HG03558 (cell line): ENCODE results near the gene CHST15.

Experiments
- ATAC-seq: cut with Tn5 transposase; IDR thresholded peaks from one replicate; pipeline ENCODE4 v1.9.1; 2021; ENCODE audit warnings: moderate number of reproducible peaks; ENCODE audit not compliant: unreplicated experiment; ENCODE audit errors: extremely low read depth

The CHST15 gene

DNA sequence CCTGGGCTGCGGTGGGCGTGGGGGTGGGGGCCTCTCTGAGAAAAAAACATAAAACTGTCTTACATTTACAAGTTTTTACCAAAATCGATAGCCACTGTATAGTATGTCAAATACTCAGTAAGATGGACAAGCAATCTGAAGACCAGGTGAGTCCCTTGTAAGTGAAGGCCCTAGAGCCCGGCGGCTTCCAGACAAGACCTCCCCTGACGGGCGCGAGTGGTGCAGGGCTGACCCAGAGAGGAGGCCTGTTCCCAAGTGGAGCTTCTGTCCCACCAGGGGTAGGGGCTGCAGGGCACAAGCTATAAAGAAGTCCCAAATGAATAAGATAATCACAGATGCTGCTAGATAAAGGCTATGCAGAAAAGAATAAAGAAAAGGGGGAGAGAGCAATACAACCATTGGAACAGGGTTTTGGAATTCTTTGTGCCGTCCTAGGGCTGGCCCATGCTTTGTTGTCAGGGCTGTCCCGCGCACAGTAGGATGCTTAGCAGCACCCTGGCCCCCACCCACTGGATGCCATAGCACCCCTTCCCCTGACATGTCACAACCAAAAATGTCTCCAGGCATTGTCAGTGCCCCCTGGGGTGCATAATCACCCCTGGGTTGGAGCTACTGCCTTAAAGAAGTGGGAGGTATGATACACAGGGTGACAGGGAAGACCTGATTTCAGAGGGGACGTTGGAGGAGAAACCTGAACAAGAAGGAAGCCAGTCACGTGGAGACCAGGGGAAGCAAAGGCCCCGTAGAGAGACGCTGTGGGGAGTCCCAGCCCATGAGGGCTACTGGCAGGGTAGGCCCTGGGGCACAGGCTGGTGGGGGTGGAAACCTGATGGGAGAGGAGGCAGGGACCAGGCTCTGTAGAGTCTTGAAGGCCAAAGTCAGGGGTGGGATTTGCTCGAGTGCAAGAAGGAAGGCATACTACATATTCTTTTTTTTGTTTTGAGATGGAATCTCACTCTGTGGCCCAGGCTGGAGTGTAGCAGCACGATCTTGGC is 43.1 kb downstream of the CHST15 start:
- no peak for ATAC-seq

GRCh38 chr10:124049484-124049883 is 43.9 kb downstream of the CHST15 start:
- ATAC-seq: no peak

DNA sequence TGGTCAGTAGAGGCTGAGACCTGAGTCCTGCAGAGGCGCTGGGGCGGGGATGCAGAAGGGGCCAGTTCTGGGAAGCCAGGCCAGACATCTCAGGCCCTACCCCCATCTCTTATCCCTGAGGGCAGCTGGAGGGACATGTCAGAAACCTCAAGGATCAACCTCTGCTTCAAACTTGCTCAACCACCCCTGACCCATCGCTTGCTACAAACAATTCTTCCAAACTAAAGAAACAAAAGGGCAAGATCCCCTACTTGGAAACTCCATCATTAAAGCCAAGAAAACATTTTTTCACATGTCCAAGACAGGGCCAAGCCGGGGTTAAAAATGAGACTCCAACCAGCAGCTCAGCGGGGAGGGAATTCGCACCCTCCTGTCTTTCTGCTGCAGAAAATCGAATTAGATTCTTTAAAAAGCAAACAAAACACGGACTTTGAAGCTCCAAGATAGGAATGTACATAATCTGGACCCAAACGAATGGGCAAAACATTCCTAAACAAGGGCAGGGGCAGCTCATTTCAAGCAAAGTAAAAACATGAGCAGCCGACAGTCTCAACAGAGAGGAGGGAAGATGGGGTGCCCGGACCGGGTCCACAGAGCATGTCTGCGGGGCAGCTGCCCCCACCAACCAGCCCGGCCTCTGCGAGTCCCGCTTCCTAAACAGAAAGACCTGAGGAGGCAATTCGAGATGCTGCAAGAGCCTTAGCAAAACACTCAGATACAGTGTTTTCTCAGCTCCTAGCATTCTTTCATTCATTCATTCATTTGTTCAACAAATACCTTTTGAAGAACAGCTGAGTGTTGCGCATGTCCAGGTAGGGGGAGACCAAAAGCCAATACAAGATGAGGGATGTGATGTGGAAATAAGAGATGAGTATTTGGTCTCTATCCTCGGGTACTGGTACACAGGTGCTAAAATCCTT is 44.8 kb downstream of the CHST15 start:
- ATAC-seq: no peak

- ATAC-seq: no peak
Observed at GRCh38 chr10:124047427-124048152, 45.8 kb downstream of the CHST15 start.

DNA sequence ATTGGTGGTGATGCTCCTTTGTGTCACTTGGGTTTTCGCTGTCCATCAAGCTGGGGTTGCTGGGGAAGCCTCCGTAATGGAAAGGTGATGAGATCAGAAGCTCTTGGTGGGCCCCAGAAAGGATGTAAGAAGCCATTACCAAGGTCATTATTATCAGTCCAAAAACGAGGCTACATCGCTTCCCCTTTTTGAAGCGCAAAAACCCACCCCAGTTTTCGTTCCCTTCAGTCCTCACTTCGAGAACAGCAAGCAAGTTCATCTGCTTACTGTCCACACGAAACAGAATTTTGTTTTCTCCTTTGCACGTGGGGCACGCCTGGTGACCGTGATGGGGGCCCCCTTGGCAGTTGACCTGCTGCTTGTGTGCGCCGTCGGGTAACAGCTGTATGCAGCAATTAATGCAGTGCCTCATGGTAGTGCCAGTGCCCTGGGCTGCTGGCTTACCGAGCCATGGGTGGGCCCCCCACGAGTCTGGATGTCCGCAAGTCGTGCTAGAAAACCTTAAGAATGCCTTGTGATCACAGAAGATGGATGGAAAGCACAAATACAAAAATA is 47.5 kb downstream of the CHST15 start:
- no peak for ATAC-seq

- no peak for ATAC-seq
Observed at GRCh38 chr10:124045276-124045675, 48.1 kb downstream of the CHST15 start.

DNA sequence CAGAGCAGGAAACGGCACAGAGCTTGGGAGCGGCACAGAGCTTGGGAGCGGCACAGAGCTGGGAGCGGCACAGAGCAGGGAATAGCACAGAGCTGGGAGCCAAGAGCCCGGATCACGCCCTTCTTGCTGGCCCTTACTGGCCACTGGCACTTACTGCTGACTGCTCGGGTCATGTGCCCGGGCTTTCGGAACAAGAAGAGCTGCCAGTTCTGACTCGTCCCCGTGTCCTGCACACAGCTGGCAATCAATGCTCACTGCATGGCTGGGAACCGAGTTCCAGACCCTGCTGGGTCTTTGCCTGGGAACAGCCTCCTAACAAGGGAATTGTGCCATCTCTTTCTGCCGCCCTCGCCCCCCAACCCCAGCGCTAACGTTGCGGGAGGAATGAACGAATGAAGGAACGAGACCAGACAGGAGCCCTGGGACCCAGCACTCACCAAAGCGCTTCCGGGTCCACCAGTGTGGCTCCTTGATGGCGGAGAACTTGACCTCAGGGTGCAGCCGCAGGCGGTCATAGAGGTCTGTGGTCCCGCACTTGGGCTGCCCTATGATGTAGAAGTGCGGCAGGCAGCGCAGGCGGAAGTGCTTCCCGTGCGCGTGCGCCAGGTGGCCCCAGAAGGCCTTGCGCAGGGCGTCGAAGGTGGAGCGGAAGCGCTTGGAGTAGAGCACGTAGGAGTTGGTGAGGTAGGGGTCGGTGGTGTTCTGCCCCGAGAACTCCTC is 49.1 kb downstream of the CHST15 start:
- ATAC-seq: no peak

GRCh38 chr10:124043310-124044142 is 49.9 kb downstream of the CHST15 start:
- ATAC-seq: peak; percentile 65

- no peak for ATAC-seq
Observed at GRCh38 chr10:124042656-124043309, 50.6 kb downstream of the CHST15 start.

DNA sequence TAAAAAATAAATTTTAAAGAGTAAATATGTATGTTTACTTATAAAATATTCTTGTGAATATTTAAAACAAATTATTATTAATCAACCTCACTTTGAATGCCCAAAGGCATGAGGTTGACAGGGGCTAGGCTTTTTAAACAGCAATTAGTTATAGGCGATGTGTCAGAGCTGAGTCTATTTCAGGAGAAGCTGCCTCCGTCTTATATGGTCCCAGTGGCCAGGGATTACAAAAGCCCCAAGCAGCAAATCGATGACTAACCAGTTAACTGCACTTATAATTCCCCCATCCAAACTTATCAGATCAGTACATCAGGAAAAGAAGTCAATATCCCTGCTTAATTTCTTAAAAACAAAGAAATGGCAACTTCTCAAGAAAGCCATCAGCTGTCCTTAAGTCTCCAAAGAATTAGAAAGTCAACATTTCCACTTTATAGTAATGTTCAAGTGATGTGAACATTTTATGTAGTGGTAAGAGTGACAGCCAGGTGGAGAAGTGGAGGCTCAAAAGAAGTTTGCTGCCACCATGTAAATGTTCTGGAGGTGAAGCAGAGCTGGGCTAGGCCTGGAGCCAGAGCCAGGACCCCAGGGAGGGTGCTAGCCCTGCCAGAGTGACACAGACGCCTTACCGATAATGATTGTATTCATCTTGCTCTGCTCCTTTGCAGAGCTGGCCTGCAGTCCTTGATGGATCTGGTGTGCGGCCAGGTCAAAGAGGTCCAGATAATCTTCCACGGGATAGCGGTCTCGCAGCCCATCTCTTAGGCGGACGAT is 51.5 kb downstream of the CHST15 start:
- no peak for ATAC-seq

DNA sequence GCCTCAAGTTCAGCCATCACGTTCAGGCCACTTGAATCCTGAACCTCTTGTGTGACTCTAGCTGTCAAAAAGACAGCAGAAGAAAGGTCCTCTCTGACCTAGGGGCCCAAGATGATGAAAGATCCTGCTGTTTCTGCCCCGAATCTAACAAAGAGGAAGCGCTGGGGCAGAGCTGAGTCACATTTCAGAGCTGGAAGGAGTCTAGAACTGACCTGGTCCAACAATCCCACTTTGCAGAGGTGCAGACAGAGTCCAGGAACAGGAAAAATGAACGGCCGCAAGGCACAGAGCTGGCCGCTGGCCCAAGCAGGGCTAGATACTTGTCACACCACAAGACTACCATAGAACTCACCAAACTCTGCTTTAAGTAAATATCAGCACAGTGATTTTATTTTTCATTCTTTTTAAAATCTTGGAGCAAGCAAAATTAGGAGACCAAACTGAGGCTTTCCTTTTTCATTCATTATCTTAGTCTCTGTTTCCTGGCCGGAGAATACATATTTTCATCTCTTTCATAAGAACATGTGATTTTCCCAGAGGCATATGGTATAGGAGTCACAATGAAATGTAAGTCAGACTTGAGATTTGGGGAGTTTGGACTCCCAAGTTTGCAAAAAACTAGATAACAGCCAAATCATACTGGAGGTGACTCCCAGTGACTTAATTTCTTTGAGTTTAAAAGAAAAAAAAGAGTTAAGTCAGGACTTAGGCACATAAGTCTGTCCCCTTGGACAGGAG is 52.8 kb downstream of the CHST15 start:
- no peak for ATAC-seq

DNA sequence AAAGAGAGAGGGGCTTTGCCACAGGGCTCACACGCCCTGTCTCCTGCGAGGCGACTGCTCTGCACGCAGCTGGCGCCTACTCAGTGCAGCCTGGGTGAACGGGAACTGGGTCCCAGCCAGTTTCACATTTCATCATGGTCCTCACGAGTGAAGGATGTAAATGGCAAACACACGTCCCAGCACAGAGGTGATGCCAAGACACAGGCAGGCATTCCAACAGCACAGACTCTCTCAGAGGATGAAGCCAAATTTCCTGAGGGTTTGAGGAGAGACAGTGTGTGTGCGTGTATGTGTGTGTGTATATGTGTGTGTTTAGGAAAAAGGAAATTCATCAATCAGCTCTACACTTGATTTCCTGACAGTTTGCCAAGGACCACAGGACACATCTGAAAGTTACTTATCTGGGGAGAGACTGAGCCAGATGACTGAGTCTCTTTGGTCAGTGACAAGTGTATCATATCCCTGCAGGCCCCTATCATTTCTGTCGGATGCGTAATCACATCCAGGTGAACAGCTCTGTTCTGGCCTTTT is 53.9 kb downstream of the CHST15 start:
- ATAC-seq: no peak

DNA sequence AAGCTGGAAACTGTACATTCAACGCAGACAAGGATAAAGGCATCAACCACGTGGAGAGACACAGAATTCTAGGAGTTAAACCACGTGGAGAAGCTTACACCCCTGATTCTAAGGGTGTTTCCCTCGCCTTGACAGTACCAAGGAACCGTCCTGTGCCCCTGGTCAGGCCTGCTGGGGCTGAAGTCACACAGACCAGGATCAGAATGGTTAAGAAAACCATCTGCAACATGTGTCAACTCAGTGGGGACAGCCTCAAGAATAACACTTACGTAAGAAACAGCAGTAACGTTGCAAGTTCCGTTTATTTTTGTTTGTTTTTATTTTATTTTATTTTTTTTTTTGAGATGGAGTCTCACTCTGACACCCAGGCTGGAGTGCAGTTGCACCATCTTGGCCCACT is 55.6 kb downstream of the CHST15 start:
- no peak for ATAC-seq

GRCh38 chr10:124037286-124037685 is 56.1 kb downstream of the CHST15 start:
- ATAC-seq: no peak

- no peak for ATAC-seq
Observed at GRCh38 chr10:124036746-124037145, 56.7 kb downstream of the CHST15 start.

DNA sequence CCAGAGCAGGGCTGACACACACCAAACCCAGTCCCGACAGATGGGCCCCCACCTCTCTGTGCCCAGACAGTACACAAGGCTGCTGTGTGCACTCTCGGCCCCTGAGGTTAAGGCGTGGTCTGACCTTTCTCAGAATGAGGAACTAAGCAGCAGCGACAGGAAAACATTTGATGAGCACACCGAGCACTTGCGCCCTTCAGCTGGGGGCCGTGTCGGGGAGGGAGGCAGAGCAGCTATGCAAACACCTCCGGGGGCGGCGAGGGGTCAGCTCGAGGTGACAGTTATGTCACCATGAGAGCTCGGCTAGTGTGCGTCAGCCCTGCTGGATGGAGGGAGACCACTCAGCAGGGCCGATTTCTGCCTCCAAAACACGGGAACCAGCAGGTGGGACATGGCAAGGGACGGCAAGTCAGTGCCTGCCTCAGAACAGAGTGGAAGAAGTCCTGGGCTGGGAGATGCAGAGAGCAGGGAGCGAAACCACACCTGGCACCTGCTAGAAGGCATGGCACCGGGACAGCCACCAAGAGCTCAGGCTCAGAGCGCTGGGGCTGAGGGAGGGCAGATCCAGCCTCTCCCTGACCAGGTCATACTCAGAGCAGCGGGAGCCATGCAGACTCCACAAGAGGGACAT is 57.4 kb downstream of the CHST15 start:
- peak; percentile 90 for ATAC-seq
